Loucy (cell line): ENCODE data around the gene CD300A.

Experiments
- H2AFZ ChIP-seq: fragments of 200-600 bp; sonication (generic); 2 replicates; pipeline ENCODE4 v1.6.0; 2016; ENCODE audit warnings: antibody characterized with exemption, mild to moderate bottlenecking, low read length, moderate library complexity
- H3F3A ChIP-seq: fragments of 200-600 bp; 2 replicates; pipeline ENCODE4 v1.6.0; 2016; ENCODE audit warnings: antibody characterized with exemption, low read depth, mild to moderate bottlenecking
- H3K27me3 ChIP-seq: fragments of 200-600 bp; sonication (generic); 2 replicates; pipeline ENCODE4 v1.6.1; 2014; ENCODE audit warnings: low read length, mild to moderate bottlenecking; ENCODE audit not compliant: insufficient read depth, poor library complexity, severe bottlenecking
- H3K36me3 ChIP-seq: fragments of 200-600 bp; sonication (generic); 2 replicates; pipeline ENCODE4 v1.6.1; 2016; ENCODE audit warnings: low read length; ENCODE audit not compliant: insufficient read depth
- H3K4me1 ChIP-seq: fragments of 200-600 bp; sonication (generic); 2 replicates; pipeline ENCODE4 v1.5.1; 2014; ENCODE audit warnings: low read length, mild to moderate bottlenecking; ENCODE audit not compliant: insufficient read depth, poor library complexity, severe bottlenecking
- H3K4me2 ChIP-seq: fragments of 200-600 bp; sonication (generic); 2 replicates; pipeline ENCODE4 v1.6.0; 2014; ENCODE audit warnings: antibody characterized with exemption, low read length, low read depth, mild to moderate bottlenecking; ENCODE audit not compliant: poor library complexity, severe bottlenecking
- H3K4me3 ChIP-seq: fragments of 200-600 bp; sonication (generic); 2 replicates; pipeline ENCODE4 v1.5.1; 2014; ENCODE audit warnings: low read length, mild to moderate bottlenecking, mixed read lengths; ENCODE audit not compliant: poor library complexity, severe bottlenecking
- H3K79me2 ChIP-seq: fragments of 200-600 bp; sonication (generic); 2 replicates; pipeline ENCODE4 v1.6.1; 2014; ENCODE audit warnings: low read length; ENCODE audit not compliant: insufficient read depth
- H3K9ac ChIP-seq: fragments of 200-600 bp; sonication (generic); 2 replicates; pipeline ENCODE4 v1.6.0; 2014; ENCODE audit warnings: mild to moderate bottlenecking, low read depth, low read length, moderate library complexity; ENCODE audit not compliant: poor library complexity, severe bottlenecking
- H3K9me2 ChIP-seq: fragments of 200-600 bp; sonication (generic); replicated peaks from 2 replicates; pipeline ENCODE4 v1.6.1; 2016; ENCODE audit warnings: low read depth, low read length, mixed read lengths
- H3K9me3 ChIP-seq: fragments of 200-600 bp; sonication (generic); 2 replicates; pipeline ENCODE4 v1.6.1; 2014; ENCODE audit warnings: mild to moderate bottlenecking, antibody characterized with exemption, low read length, low read depth; ENCODE audit not compliant: insufficient read depth
- H4K20me1 ChIP-seq: fragments of 200-600 bp; sonication (generic); 2 replicates; pipeline ENCODE4 v1.6.0; 2014; ENCODE audit warnings: antibody characterized with exemption, low read length, mild to moderate bottlenecking; ENCODE audit not compliant: insufficient read depth, poor library complexity, severe bottlenecking
- EZH2phosphoT487 ChIP-seq: fragments of 200-600 bp; IDR thresholded peaks from 2 replicates; pipeline ENCODE4 v1.6.1; 2018; ENCODE audit warnings: antibody characterized with exemption, mild to moderate bottlenecking, moderate library complexity, borderline replicate concordance
- TF ChIP-seq, protein P1 (sequence below): fragments of 200-600 bp; sonication (generic); conservative IDR thresholded peaks from 2 replicates; pipeline ENCODE4 v1.5.1; 2014; ENCODE audit warnings: mild to moderate bottlenecking, antibody characterized with exemption, low read length

CD300A gene

DNA sequence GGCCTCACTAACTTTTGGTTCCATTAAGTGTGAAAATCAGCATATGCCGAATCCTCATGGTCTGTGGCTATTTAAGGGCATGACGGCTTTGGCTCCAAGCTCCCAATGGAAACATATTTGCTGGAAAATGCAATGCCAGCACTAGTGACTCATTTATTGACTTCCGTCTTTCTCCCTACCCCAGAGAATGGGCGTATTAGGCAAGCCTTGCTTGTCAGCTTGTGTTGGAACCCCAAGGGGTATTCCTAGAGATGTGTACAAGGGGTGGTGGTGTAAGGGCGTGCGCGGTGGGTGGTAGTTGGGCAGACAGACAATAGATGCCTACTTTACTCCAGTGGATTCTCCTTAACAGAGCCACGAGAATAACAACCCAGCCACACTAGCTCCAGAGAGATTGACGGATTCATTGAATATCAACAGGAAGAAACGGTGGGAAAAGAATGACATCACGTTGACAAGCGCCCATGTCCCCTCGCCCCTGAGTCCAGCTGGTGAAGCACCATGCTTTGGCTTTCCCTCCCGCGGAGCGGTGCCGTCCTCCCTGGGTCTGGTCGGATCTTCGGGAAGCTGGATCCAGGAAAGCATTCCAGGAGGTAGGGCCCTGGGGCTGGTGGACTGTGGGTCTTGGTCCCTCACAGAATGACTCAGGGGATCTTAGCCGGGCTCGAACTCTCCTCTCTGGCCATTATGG, 54.5 kb downstream of the CD300A start:
- no peaks in the 10 kb centered on the region for H3K36me3 ChIP-seq
- H4K20me1 ChIP-seq, result no peaks in the 10 kb centered on the region
- H3K27me3 ChIP-seq, result no peaks in the 10 kb centered on the region
- no peaks in the 10 kb centered on the region for H3F3A ChIP-seq
- no peaks in the 10 kb centered on the region for H3K9me3 ChIP-seq
- TF ChIP-seq, protein P1, sequence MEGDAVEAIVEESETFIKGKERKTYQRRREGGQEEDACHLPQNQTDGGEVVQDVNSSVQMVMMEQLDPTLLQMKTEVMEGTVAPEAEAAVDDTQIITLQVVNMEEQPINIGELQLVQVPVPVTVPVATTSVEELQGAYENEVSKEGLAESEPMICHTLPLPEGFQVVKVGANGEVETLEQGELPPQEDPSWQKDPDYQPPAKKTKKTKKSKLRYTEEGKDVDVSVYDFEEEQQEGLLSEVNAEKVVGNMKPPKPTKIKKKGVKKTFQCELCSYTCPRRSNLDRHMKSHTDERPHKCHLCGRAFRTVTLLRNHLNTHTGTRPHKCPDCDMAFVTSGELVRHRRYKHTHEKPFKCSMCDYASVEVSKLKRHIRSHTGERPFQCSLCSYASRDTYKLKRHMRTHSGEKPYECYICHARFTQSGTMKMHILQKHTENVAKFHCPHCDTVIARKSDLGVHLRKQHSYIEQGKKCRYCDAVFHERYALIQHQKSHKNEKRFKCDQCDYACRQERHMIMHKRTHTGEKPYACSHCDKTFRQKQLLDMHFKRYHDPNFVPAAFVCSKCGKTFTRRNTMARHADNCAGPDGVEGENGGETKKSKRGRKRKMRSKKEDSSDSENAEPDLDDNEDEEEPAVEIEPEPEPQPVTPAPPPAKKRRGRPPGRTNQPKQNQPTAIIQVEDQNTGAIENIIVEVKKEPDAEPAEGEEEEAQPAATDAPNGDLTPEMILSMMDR, result no peak
- no peak for TF ChIP-seq EZH2phosphoT487
- no peaks in the 10 kb centered on the region for H3K4me1 ChIP-seq
- H3K4me3 ChIP-seq, result no peak overlapping the region
- H3K79me2 ChIP-seq, result no peaks in the 10 kb centered on the region
- no peak overlapping the region for H3K4me2 ChIP-seq
- no peak overlapping the region for H3K9ac ChIP-seq
- H2AFZ ChIP-seq, result no peak overlapping the region
- no peaks in the 10 kb centered on the region for H3K9me2 ChIP-seq

DNA sequence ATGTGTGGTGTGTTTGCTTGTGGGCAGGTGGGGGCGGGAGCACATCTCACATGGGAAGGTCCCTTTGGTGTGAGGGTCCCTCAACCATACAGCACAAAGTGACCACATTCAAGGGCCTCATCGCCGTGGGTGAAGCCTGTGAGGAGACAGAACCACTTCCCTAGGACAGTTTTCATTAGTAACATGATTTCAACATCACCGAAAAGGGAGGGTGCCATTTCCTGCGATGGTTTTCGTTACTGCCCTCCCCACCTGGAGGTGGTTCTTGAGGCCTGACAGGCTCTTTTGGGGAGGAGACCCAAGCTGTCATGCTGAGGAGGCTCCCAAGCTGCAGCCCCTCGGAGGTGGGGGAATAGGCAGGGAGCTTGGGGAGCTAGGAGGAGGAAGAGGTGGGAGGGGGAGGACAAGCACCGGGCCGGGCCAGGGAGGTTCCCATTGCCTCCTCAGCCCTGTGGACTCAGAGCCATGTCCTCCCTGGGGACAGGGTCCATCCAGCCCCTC, 55.3 kb downstream of the CD300A start:
- Histone ChIP-seq H3K4me3 (no peak overlapping the region), H3K9ac (no peak overlapping the region), H3K27me3 (no peaks in the 10 kb centered on the region), H3K4me2 (no peak overlapping the region), H4K20me1 (no peaks in the 10 kb centered on the region), H3K79me2 (no peaks in the 10 kb centered on the region), H3K9me2 (no peaks in the 10 kb centered on the region), H3K36me3 (no peaks in the 10 kb centered on the region), H3K9me3 (no peaks in the 10 kb centered on the region), H3K4me1 (no peaks in the 10 kb centered on the region), H3F3A (no peaks in the 10 kb centered on the region), H2AFZ (no peak overlapping the region)
- TF ChIP-seq, protein P1, result no peak
- TF ChIP-seq EZH2phosphoT487, result no peak

DNA sequence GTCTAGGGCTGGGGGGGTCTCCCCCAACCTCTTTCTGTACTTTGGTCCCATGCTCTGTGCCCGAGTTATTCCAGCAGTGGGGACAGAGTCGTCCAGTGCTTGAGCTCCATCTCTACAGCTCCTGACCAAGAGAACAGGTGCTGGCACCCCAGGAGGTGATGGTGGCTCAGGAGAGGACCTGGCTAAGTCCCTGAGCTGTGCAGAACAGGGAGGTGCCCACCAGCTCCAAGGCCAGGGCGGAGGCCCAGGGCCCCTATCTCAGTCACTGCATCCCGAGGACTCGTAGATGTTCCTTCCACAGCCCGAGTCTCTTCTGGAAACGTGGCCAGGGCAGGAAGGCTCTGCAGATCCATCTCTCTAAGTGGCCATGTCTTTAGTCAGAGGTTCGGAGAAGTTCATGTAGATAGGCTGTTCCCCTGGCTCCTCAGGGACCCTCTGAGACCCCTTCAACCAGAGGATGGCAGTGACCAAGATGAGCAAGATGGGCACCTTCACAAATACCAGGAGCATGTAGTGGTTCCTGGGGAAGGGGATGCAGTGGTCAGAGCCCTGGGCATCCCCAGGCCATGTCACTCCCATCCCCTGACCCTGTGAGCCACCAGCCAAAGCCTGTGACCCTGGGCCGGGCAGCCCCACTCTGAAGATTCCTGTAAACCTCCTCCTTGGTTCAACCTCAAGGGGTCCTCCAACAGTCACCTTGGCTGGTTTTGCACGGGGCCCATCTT, 56.1 kb downstream of the CD300A start:
- Histone ChIP-seq H4K20me1 (no peaks in the 10 kb centered on the region), H3K9me3 (no peaks in the 10 kb centered on the region), H3K9me2 (no peaks in the 10 kb centered on the region), H3K4me3 (no peak overlapping the region), H3K9ac (no peak overlapping the region), H3K27me3 (no peaks in the 10 kb centered on the region), H3K4me1 (no peaks in the 10 kb centered on the region), H3F3A (no peaks in the 10 kb centered on the region), H2AFZ (no peak overlapping the region), H3K79me2 (no peaks in the 10 kb centered on the region), H3K4me2 (no peak overlapping the region), H3K36me3 (no peaks in the 10 kb centered on the region)
- no peak for TF ChIP-seq EZH2phosphoT487
- TF ChIP-seq, protein P1, result no peak
